Measurements from ENCODE around the gene CUL3.

The CUL3 gene

DNA sequence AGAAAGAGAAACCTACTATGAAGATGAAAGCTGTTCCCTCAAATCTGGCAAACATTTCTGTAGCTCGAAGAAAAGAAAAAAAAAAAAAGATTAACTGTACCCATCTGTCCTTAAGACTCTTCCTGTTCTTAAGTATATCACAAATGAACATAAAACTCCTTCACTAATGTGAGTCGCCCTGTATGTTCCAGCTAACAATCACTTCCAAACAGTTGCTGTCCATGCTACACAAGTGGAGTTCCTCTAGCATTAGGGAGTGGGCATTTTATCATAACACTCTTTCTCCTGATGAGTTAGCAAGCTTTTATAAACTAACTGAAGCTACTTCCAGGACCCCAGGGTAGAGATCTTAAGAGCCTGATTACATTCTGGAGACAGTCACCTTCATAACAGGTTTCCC, 5.8 kb downstream of the CUL3 start:
- no peak for DNase-seq

DNA sequence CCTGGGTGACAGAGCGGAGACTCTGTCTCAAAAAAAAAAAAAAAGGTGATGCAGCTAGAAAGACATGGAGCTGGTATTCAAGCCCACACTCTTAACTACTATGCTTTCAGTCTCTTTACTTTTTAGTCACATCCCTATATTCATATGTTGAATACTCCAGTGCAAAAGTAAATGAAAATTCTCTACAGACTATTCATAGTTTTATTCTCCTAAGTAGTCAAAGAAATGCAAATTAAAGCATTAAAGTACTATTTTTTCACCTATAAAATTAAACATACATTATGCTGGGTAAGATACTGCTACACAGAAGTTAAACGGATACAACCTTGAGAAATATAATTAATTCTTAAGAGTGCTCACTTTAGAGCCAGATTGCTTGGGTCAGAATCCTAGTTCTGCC, 7.6 kb downstream of the CUL3 start:
- DNase-seq, result no peak

DNA sequence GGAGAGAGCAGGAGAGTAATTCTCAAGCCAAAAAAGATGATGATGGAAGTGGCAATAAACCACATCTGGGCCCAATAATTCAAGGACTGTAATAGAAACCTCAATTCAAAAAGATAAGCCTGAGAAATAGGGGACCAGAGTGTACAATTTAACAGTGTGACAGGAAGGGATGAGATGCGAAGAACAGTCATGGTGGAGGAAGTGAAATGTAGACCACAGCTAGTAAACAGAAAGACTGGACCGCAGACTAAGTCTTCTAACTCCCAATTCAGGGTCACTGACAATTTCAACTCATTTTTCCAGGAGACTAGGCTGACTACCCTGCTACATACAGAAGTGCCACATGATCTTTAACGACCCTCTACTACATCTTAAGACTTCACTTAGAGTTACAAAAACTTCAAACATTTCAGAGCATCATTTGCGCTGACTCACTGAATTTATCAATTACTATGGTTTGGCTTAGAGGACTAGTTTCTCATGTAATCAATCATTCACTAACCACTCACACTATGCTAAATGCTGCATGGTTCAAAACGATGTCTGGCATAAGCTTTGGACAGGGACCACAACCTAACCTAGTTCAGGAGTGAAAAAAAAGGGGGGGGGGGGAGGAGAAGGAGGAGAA, 9.0 kb downstream of the CUL3 start:
- DNase-seq, result no peak

DNA sequence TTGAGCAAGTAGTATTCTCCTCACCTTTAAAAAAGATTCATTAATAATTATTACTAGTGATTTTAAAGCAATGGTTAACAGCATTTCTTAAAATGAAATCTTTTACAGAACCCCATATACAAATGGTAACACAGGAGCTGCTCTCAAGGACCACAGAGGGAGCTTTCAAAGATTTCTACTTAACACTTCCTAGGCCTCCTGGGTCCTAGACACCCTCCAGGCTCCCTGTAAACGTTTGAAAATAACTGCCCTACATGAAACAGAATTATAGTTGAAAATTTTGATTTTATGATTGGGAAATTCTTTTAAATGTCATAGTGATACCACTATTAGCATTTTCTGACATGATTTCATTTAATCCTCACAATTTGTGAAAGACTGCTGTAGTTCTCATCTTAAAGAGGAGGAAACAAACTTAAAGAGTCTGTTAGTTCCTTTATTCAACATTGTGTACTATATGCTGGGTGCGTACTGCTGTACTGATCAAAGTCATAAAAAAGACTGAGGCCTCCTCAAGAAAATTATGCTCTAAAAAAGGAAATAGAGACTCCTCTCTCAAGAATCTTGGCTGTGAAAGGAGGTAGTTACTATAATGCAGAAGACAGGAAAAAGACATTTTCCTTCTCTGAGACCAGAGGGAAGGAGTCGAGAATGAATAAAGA, 10.6 kb downstream of the CUL3 start:
- DNase-seq, result no peak

DNA sequence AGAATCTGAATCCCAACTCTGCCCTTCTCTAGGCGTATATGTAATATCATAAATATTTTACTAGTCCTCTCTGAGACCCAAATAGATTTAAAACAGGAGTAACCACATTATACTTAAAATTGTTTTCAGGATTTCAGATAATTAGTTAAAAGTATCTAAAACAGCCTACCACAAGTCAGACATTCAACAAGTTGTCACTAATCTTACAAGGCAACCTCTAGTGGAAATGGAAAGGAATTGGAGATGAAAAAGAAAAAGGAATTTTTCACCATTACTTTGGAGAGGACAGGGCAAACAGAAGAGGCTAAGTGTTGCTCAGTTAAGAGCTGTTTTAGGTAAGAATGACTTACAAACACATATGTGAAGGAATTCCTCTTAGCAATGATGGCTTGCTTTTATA, 11.4 kb downstream of the CUL3 start:
- no peak for DNase-seq

DNA sequence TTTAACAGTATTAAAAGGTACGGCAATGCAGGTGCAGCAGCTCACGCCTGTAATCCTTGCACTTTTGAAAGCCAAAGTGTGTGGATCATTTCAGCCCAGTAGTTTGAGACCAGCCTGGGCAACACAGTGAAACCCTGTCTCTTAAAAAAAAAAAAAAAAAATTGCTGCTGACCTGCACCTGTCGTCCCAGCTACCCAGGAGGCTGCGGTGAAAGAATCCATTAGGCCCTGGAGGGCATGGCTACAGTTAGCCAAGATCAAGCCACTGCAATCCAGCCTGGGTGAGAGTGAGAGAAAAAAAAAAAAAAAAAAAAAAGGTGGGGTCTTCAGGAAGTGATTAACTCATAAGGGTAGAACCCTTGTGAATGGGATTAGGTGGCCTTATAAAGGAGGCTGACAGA, 12.8 kb downstream of the CUL3 start:
- no peak for DNase-seq

DNA sequence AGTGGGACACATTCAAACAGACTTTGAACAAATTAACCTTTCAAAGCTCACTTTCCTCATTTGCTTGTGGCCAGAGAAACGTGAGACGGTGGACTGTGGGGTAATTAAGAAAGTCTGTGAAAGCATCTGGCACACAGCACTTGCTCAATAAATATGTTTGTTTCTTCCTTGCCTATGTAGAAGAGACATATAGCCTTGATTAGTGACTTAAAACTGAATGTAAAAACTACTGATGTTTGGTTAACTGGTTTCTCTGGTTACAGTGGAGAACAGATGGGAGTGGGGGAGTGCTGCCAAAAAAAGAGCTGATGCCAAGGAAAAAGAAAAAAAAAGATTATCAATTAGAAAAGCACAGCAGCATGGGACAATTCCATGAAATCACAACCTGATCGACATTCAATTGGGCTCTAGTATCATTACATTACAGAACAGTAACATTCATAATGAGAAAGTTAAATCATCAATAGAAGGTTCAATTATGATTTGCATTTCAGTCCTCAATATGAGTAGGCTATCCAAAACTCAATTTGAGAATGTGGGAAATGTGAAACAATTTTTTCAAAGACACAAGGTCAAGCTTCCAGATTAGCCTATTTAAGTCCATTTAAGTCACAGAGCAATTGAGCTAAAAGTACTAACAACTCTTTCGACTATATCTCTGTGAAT, 14.7 kb downstream of the CUL3 start:
- DNase-seq, result peak; percentile 30

DNA sequence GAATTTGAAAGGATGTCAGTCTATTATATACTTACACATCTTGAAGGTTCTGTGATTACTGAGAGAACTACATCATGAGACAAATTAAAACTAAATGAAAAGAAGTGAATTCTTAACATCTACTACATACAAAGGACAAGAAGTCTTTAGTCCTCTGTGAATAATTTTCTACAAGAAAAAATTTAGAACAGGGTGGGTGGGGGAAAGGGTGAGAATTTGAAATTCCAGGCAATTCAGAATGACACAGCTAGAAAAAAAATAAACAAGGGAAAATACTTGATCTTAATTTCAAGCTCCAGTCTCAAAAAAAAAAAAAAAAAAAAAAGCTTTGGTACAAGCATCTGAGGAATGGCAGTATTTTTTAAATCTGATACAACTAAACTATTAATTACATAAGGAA, 15.5 kb downstream of the CUL3 start:
- no peak for DNase-seq

DNA sequence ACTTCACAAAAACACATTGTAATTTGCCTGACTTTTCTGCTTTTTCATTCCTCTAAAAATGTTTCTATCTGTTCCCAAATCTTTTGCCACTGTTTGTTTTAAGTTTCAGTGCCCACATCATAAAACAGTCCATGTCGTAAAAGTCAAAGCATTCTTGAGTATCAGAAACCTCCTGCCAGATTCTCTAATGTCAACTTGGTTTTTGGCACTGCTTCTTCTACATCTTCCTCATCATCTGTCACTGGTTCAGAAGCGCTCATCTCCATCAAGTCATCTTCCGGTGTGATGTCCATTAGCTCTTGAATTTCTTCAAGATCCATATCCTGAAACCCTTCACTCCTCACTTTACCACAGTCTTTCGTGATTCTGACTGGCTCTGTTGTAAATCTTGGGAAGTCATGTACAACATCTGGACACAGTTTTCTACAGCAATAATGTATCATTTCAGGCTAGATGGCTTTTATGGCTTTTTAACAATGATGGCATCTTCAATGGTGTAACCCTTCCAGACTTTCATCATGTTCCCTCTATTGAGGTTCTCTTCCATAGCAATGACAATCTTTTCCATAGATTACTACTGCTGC, 19.6 kb downstream of the CUL3 start:
- DNase-seq, result no peak

DNA sequence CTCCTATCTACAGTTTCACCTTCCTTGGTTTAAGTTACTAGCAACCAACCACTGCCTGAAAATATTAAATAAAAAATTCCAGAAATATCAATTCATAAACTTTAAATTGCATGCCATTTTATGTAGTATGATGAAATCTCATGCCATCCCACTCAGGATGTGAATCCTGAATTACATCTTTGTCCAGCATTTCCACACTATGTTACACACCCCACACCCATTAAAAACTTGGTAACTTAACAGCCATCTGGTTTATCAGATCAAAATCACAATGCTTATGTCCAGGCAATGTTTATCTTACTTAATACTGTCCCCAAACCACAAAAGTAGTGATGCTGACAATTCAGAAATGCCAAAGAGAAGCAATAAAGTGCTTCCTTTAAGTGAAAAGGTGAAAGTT, 21.6 kb downstream of the CUL3 start:
- DNase-seq, result no peak

DNA sequence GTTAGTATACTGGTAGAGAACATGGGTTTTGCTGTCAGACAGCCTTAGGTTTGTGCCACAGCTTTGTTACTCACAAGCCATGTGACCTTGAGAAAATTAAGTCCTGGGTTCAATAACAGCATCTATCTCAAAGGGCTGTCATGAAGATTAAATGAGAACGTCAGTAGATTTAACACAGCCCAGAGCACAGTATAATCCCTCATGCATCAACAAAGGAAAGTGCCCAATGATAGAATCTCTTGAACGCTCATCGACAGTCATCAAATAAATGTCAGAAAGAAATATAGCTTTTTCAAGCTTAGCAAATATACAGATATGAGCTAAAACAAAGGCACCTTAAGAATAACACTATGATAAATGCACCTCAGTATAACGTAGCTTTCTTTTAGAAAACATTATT, 22.3 kb downstream of the CUL3 start:
- no peak for DNase-seq

DNA sequence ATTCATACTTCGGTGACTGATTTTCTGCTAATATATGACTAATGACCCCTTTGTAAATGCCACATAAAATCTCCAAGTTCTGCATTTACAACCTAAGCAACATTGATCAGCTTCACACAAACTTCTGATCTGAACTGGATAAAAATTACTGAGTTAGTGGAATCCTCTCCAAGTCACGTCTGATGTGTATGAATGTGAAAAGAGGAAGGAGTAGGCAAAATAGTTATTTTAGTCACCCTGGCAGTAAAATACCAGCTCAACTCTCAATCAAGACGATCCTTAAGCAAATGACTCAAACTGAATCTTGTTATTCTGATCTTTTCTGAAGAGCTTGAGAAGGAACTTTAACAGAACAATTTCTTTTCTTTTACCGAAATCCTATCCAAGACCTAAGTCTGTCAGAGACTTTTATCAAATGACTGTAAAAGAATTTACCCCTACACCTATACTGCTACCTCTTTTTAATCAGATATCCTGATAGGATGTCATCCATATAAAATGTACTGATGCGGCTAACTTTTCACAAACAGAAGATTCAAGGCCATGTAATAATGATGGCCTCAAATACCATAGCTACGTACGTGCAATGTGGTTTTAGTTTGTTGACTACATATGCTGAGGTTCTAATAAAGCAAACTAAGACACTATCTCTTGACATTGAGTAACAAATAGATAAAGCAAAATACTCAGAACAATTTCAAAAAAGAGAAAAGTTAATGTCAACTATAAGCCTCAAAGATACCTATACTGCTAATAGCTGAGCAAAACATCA, 23.7 kb downstream of the CUL3 start:
- DNase-seq, result no peak

DNA sequence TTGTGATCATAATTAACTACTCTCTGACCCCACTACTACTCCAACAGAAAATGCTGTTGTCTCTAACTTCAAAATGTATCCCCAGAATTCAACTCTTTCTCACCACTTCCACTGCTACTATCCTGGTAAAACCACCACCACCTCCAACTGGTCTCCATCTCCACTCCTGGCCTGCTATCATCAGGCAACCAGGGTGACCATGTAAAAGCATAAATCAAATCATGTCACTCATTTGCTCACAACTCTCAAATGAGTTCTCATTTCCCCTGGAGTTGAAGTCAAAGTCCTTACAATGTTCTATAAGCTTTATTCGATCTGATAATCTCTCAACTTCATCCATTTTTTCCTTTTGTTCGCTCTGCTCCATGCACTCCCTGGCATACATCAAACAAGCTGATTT, 24.6 kb downstream of the CUL3 start:
- no peak for DNase-seq

DNA sequence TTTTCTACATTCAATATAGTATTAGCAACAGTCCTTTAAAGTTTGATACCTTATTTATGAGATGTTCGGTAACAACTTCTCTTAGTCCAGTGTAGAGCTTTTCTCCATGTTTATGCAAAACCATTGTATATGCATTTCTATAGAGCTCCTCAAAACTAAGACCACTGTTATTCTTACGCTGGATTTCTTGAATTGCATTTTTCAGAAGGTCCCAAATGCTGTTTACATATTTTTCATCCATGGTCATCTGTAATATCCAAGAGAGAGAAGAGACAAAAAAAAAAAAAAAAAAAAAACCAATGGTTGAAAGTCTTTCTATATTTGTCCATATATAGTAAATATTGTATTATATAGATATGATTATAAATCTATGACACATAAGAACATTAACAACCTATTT, 27.6 kb downstream of the CUL3 start:
- DNase-seq, result no peak

DNA sequence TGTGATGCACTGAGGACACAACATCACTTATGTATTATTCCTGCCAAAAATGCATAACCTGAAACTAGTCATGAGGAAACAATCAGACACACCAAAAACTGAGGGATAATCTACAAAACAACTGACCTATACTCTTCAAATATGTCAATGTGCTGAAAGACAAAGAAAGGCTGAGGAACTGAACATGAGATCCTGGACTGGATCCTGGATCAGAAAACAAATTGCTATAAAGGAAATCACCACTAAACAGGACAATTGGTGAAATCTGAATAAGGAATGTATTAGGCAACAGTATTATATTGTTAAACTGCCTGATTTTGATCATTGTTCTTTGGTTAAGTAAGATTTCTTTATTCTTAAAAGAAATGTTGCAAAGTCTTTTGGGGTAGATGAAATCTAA, 28.8 kb downstream of the CUL3 start:
- DNase-seq, result no peak

DNA sequence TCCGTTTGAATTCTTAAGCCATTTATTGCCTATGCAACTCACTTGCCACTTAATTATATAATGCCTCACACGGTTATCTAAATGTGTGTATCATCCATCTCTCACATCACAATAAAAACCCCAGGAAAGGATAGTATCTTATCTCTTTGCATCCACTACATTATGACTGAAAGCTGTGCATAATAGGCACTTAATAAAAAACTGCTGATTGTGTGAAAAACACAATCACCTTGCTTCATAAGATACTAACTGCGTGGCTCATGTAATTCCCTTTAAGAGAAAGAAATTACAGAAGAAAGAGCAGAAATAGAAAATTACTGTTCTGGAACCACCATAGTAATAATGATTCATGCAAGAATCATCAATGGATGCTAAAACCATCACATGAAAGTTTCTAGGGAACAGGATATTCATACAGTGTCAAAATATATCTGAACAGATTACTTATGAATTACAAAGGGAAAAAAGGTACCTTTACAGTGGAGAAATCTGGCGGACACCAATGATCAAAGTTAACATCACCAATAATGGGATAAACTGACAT, 29.3 kb downstream of the CUL3 start:
- no peak for DNase-seq

DNA sequence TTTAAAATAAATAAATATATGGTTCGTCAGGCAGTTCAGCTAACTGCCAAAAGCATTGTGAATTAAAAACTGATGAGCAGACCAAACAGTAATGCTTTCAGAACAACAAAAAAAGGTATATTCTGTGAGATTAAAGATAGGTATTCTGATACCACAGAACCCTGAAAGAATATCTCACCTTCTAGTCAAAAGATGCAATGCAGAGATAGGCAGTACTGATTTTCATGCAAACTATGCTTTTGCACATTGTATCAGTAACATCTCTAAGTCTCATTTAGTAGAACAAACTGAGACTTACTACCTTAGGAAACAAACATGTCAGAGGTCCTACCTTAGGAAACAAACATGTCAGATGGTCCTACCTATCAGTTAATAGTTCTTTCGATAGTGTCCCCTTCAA, 32.4 kb downstream of the CUL3 start:
- no peak for DNase-seq

DNA sequence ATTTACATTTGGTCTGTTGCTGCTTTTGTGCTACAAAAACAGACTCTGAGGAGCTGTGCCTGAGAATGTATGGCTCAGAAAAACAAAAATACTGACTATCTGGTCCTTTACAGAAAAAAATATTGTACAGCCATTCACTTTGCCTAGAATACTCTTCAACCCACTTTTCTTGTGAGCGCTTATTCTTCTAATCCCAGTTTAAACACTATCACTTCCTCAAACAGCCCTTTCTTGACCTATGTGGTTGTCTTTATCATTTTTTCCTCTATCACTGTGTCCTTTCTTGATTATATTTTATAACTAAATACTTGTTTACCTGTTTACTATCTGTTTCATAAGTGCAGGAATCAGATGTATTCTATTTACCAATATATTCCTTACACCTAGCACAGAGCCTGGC, 33.5 kb downstream of the CUL3 start:
- no peak for DNase-seq

DNA sequence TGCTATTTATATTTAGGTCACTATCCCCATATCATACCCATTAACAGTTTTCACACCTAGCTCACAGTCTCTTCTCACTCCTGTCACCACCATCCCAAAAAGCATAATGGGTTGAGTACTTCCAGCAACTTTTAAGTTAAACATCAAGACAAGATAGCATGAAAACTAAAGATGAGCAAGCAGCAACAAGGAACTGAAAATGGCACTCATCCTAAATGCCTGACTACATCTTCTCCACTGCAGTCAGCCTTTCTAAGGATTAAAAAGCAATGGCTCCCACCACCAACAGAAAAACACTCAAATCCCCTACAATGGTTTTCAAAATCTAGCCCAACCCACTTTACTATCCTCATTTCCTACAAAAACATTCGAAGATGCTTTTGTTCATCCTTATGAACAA, 38.2 kb downstream of the CUL3 start:
- no peak for DNase-seq

DNA sequence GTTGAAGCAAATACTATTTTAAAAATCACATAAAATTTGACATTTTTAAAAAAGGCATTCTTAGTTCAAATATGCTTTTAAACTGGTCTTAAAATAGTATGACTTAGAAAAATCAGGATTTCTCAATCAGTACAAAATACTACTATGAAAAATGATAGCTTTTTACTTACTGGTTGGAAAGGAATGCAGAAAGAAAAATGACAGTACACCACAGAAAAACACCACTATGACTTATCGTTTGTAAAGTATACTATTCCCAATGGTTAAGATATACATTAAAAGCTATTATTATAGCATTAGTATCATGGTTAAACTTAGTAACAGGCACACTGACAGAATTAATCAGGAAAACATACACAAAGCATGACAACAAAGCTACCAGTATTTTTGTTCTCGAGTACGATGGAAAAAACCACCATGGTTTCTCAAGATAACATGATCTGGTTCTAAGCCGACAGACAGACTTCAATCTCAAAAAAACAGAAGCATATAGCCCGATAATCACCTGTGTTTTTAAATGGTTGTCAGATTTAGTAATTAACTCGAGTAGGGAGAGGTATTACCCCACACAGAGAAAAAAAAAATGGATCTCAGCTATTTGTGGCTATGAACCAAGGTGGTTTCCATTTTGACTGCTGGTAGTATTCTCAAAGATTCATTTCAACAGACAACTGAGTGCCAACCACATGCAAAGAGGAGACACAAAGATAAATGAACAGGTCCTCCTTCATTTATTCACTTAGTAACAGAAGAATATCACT, 39.1 kb downstream of the CUL3 start:
- no peak for DNase-seq

DNA sequence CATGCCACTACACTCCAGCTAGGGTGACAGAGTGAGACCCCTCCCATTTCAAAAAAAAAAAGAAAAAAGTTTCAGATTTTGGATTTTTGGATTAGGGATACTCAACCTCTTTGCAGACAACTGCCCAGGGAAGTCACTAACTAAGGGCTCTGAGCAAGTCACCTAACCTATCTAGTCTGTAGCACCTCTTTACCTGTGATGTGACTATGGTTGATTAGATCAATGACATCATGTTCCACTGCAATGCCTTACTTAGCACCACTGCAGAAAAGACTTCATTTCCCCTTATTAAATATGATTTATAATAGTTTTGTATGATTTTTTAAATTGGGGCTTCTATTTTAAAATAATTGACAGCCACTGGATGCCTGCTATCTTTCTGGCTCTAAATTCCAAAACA, 41.2 kb downstream of the CUL3 start:
- no peak for DNase-seq

DNA sequence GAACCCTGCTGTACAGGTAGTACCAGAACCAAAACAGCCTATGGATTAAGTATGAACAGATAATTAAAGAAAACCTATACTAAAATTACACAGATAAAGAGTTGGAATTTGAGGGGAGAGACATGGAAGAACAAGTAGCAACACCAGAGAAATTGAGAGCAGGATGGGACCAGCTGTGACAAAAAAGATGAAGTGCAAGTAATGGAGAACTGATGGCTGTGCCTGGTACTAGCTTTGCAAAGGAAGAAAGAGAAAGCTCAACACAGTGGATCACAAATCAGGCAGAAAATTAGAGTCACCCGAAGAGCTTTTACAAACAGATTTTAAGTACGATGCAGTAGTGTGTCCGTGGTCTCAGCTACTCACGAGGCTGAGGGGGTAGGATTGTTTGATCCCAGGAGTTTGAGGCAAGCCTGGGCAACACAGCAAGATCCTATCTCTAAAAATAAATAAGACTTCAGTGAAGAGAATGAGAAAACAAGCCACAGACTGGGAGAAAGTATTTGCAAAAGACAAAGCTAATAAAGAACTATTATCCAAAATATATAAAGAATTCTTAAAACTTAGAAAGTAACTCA, 46.5 kb downstream of the CUL3 start:
- DNase-seq, result no peak
